GM12874 (cell line): ENCODE data around the gene CD276.

Experiments used
- TF ChIP-seq, protein P1 (sequence below): IDR thresholded peaks from 2 replicates; pipeline ENCODE4 v1.5.1; 2011; ENCODE audit warnings: low read depth, mild to moderate bottlenecking, control low read depth, low read length, moderate library complexity; ENCODE audit not compliant: insufficient read depth

The CD276 gene

DNA sequence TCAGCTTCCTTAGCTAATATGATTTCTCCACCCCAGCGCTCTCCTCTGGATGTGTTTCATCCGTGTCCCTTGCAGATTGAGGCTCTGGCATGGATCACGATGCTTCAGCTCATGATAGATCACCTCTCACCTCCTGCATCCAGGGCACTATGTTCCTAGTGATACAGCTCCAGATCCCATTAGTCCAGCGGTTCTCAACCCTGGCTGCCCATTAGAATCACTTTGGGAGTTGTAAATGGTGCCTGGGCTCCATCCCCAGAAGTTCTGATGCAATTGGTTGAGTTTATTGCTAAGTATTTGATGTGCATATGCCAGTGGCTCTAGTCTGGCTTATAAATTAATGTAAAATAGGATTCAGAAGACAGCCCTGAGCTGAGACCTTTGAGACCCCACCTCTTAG is 34.5 kb downstream of the CD276 start:
- TF ChIP-seq, protein P1, sequence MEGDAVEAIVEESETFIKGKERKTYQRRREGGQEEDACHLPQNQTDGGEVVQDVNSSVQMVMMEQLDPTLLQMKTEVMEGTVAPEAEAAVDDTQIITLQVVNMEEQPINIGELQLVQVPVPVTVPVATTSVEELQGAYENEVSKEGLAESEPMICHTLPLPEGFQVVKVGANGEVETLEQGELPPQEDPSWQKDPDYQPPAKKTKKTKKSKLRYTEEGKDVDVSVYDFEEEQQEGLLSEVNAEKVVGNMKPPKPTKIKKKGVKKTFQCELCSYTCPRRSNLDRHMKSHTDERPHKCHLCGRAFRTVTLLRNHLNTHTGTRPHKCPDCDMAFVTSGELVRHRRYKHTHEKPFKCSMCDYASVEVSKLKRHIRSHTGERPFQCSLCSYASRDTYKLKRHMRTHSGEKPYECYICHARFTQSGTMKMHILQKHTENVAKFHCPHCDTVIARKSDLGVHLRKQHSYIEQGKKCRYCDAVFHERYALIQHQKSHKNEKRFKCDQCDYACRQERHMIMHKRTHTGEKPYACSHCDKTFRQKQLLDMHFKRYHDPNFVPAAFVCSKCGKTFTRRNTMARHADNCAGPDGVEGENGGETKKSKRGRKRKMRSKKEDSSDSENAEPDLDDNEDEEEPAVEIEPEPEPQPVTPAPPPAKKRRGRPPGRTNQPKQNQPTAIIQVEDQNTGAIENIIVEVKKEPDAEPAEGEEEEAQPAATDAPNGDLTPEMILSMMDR = no peak

DNA sequence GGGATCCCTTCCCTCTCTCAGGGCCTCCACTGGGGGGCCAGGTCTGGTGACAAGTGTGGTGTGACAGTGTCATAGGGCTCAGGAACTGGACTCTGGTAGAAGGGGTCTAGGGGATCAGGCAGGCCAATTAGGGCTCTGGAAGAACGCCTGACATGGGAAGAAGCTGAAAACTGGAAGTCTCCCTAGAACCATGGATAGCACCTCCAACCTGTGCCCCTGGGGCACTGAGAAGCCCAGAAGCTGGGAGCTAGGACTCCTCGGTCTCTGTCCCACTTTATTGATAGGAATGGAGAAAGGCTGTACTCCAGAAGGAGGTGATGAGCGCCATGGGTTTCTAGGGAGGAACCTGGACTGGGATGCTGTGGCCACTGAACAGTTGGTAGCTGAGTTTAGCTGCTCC is 38.2 kb downstream of the CD276 start:
- TF ChIP-seq, protein P1 = no peak

DNA sequence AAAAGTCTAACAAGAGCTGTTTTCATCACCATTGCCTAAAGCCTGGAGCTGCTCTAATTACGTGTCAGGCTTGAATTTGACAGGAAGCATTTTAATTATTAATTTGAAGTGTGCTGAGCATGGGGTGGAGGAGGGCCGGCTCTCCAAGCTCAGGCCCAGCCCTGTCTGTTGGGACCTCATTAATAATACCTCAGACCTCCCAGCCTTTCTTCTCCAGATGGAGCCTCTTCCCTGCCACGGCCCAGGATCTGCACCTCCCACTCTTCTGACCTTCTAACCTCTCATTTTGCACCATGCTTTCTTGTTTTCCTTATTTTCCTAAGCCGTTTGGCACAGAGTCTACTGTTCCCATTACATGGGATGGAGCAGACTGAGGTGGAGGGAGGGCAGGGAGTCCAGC is 39.0 kb downstream of the CD276 start:
- TF ChIP-seq, protein P1 = no peak

DNA sequence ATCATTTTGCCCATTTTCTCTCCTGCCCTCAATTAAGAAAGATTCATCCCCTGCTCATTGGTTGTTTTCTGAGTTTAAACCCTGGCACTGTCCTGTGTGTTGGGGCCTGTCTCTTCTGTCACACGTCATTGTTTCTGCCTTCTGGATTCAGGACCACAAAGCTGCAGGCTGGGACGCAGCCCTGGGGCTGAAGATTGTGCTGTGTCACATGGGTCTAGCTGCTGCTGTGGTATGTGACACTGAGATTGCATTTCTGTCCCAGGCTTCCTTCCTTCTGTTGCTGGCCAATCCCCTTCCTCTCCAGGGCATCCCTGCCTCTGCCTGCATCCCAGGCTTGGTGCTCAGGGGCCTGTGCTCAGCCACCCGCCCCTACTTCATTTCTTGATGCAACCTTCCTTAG is 40.0 kb downstream of the CD276 start:
- TF ChIP-seq, protein P1 = no peak

DNA sequence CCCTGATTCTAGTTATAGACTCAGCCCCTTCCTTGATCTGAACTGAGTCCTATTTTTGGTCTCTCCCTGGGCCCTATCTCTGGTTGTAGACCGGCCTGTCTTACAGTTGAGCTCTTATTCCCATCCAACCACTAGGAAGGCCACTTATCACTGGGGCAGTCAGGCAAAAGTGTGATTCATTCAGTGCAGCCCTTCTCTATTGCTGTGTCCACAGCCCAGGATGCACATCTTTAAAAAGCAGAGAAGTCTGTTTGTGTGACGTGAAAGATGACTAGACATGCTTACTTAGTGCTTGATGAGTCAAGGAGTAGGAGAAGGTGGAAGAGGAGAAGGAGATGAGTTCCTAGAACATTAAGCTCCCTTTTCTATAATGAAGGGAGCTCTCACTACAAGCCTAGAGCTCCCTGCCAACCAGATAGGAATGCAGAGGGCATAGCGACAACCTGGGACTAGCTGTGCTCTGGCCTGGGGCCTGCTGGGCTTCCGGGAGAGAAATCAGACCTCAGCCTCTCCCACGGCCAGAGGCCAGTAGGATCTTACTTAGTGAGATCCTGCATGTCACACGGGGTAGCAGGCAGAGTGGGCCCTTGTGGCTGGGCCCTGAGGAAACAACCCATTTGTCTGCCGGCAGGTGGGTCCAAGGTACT is 43.3 kb downstream of the CD276 start:
- TF ChIP-seq, protein P1 = no peak

DNA sequence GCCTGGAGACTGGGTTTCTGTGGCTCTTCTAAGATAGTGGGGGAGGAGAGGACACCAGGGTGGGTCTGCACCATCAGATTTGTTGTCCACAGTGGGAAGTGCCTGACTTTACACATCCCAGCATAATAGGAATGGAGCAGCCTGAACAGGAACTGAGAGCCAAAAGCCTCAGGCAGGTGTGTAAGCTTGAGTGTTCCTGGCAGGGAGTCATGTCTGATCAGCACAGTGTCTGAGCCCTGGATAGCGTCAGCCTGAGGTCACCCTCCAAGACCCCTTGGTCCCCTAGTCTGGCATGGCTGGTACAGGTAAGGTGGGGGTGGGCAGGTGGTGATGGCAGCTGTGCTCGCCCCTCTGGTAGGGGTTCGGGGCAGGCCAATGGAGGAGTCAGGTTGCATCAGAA is 48.7 kb downstream of the CD276 start:
- TF ChIP-seq, protein P1 = no peak

DNA sequence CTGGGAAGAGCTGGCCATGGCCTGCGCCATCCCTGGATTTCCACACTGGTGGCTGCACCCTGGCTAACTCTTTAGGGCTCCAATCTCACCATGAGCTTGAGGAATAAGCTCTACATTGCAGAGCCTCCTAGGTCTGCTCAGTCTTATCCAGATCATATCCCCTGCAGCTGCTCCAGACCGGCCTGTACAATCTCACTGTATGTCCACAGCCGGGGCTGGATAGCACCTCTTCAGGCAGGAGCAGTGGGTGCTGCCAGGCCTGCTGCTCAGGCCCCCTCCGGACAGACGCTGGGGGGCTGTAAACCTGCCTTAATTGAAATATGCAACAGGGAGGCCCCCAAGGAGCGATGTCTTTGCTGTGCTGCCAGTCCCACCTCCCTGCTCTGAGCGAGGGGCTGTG is 53.4 kb downstream of the CD276 start:
- TF ChIP-seq, protein P1 = no peak
